IMR-90 (cell line): ENCODE results near the gene EHBP1. TPM values are rescaled to one million over a fixed set of nuclear protein-coding genes. Genes with fewer than 3 reads are reported as not detected.

ENCODE experiments used
- ATAC-seq: fragments of 200-7000 bp; cut with Tn5 transposase; 2 replicates; pipeline ENCODE4 v1.9.1; 2020; ENCODE audit warnings: low read depth, mild to moderate bottlenecking, moderate library complexity
- BruUV-seq: library from RNA; stranded (reverse); fragments of 400-500 nt; replicated peaks from 2 replicates; lab custom pipeline; 2021; lab: Mats Ljungman, UMichigan
- CTCF ChIA-PET: fragments of 300-600 bp; formaldehyde crosslinking; extraction: SDS; loops from one replicate; lab custom pipeline; 2021; ENCODE audit warnings: antibody characterized with exemption; lab: Yijun Ruan, JAX
- POLR2A ChIA-PET: fragments of 300-600 bp; sonication (Branson Sonifier 250); formaldehyde crosslinking; loops from one replicate; lab custom pipeline; 2022; ENCODE audit warnings: antibody characterized with exemption; ENCODE audit not compliant: unreplicated experiment; lab: Charles Lee
- DNase-seq: peaks from one replicate; pipeline ENCODE4 v3.0.0; 2013
- H2AFZ ChIP-seq: replicated peaks from 2 replicates; pipeline ENCODE3; 2013; ENCODE audit warnings: low read length, mild to moderate bottlenecking; ENCODE audit not compliant: poor library complexity
- H2AK5ac ChIP-seq: 2 replicates; pipeline ENCODE4 v1.6.1; 2013; ENCODE audit warnings: low read depth, low read length, inconsistent platforms
- H2AK9ac ChIP-seq: replicated peaks from 2 replicates; pipeline ENCODE3; 2013; ENCODE audit warnings: mild to moderate bottlenecking, low read depth, low read length, moderate library complexity; ENCODE audit not compliant: poor library complexity
- H2BK120ac ChIP-seq: 2 replicates; pipeline ENCODE4 v1.6.1; 2013; ENCODE audit warnings: low read depth, low read length, inconsistent platforms
- H2BK15ac ChIP-seq: 3 replicates; pipeline ENCODE4 v1.6.1; 2013; ENCODE audit warnings: low read depth, low read length, inconsistent platforms
- H2BK20ac ChIP-seq: 2 replicates; pipeline ENCODE4 v1.6.1; 2013; ENCODE audit warnings: low read depth, mild to moderate bottlenecking, inconsistent platforms, low read length, moderate library complexity
- H2BK5ac ChIP-seq: 2 replicates; pipeline ENCODE4 v1.6.1; 2013; ENCODE audit warnings: mild to moderate bottlenecking, low read depth, low read length, inconsistent platforms; ENCODE audit not compliant: poor library complexity, severe bottlenecking
- H3K14ac ChIP-seq: replicated peaks from 2 replicates; pipeline ENCODE4 v1.6.1; 2013; ENCODE audit warnings: low read depth, low read length, inconsistent platforms
- H3K18ac ChIP-seq: 2 replicates; pipeline ENCODE4 v1.6.1; 2013; ENCODE audit warnings: low read depth, low read length, control low read depth
- H3K23ac ChIP-seq: 2 replicates; pipeline ENCODE4 v1.6.1; 2013; ENCODE audit warnings: low read depth, low read length, inconsistent platforms
- H3K27ac ChIP-seq: 2 replicates; pipeline ENCODE4 v1.5.1; 2013; ENCODE audit warnings: mild to moderate bottlenecking, control low read depth, low read length; ENCODE audit not compliant: insufficient read depth
- H3K27me3 ChIP-seq: 2 replicates; pipeline ENCODE4 v1.6.1; 2013; ENCODE audit warnings: low read length; ENCODE audit not compliant: control insufficient read depth, insufficient read depth
- H3K36me3 ChIP-seq: 2 replicates; pipeline ENCODE4 v1.6.1; 2013; ENCODE audit warnings: low read length, mixed read lengths; ENCODE audit not compliant: control insufficient read depth, insufficient read depth
- H3K4ac ChIP-seq: 2 replicates; pipeline ENCODE4 v1.6.1; 2013; ENCODE audit warnings: low read depth, low read length, inconsistent platforms
- H3K4me1 ChIP-seq: 2 replicates; pipeline ENCODE4 v1.6.1; 2013; ENCODE audit warnings: low read length, mixed read lengths; ENCODE audit not compliant: control insufficient read depth, insufficient read depth
- H3K4me2 ChIP-seq: 2 replicates; pipeline ENCODE4 v1.6.1; 2013; ENCODE audit warnings: low read depth, mild to moderate bottlenecking, control low read depth, low read length, moderate library complexity
- H3K4me3 ChIP-seq: 2 replicates; pipeline ENCODE4 v1.5.1; 2013; ENCODE audit warnings: low read depth, mild to moderate bottlenecking, control low read depth, low read length, moderate library complexity; ENCODE audit not compliant: insufficient read depth
- H3K56ac ChIP-seq: 2 replicates; pipeline ENCODE4 v1.6.1; 2013; ENCODE audit warnings: low read length, inconsistent platforms; ENCODE audit not compliant: insufficient read depth; ENCODE audit errors: extremely low read depth
- H3K79me1 ChIP-seq, 2 experiments: 2 replicates each; pipeline ENCODE4 v1.6.1; 2013; ENCODE audit warnings: low read length in 2 of 2, inconsistent platforms in 1 of 2, low read depth in 1 of 2
- H3K9ac ChIP-seq: 2 replicates; pipeline ENCODE4 v1.6.1; 2013; ENCODE audit warnings: low read depth, low read length, control low read depth
- H3K9me1 ChIP-seq: 2 replicates; pipeline ENCODE4 v1.6.1; 2013; ENCODE audit warnings: low read length, inconsistent platforms; ENCODE audit not compliant: insufficient read depth
- H3K9me3 ChIP-seq: 2 replicates; pipeline ENCODE4 v1.6.1; 2013; ENCODE audit warnings: low read length; ENCODE audit not compliant: control insufficient read depth, insufficient read depth
- H4K20me1 ChIP-seq: 2 replicates; pipeline ENCODE4 v1.6.1; 2013; ENCODE audit warnings: low read length, inconsistent platforms; ENCODE audit not compliant: insufficient read depth
- H4K5ac ChIP-seq: 2 replicates; pipeline ENCODE4 v1.6.1; 2013; ENCODE audit warnings: mild to moderate bottlenecking, low read depth, low read length, control low read depth
- H4K8ac ChIP-seq, 2 experiments: 2 replicates each; pipeline ENCODE4 v1.6.1; 2013; ENCODE audit warnings: low read depth in 2 of 2, low read length in 2 of 2, control low read depth in 1 of 2, inconsistent platforms in 1 of 2
- H4K91ac ChIP-seq: 2 replicates; pipeline ENCODE4 v1.6.1; 2013; ENCODE audit warnings: low read depth, low read length, inconsistent platforms; ENCODE audit not compliant: insufficient read depth
- MAZ ChIP-seq: IDR thresholded peaks from 2 replicates; pipeline ENCODE4 v1.6.1; 2012; ENCODE audit warnings: low read depth, mild to moderate bottlenecking, low read length, improper control_type of control experiment, moderate library complexity, borderline replicate concordance
- MXI1 ChIP-seq: IDR thresholded peaks from 2 replicates; pipeline ENCODE4 v1.6.1; 2012; ENCODE audit warnings: low read depth, mild to moderate bottlenecking, low read length, moderate library complexity, borderline replicate concordance
- RAD21 ChIP-seq: IDR thresholded peaks from 2 replicates; pipeline ENCODE4 v1.6.1; 2012; ENCODE audit warnings: low read length, improper control_type of control experiment
- SMC3 ChIP-seq: fragments of 150-350 bp; IDR thresholded peaks from 2 replicates; pipeline ENCODE4 v1.6.1; 2016; ENCODE audit warnings: low read depth, mild to moderate bottlenecking, antibody characterized with exemption, low read length, moderate library complexity
- USF2 ChIP-seq: fragments of 150-350 bp; IDR thresholded peaks from 2 replicates; pipeline ENCODE4 v1.6.1; 2017; ENCODE audit warnings: mild to moderate bottlenecking, antibody characterized with exemption, low read length, low read depth
- WGBS, 2 experiments: methylation state at CpG; one replicate each; pipeline versions ENCODE4 v1.1.5 to v1.1.7; 2013; ENCODE audit warnings: missing lambda C conversion rate in 2 of 2; ENCODE audit not compliant: insufficient read length in 1 of 2; ENCODE audit errors: extremely low coverage in 2 of 2; 5-methylcytosine and 5-hydroxymethylcytosine counted together
- dilution Hi-C: fragments of 300-500 bp; cut with HindIII; formaldehyde crosslinking; loops from one replicate; pipeline ENCODE4 v1.14.3; 2018; ENCODE audit warnings: low sequenced_read_pairs; ENCODE audit not compliant: unreplicated experiment
- in situ Hi-C: fragments of 300-500 bp; cut with MboI; formaldehyde crosslinking; loops from 3 replicates; pipeline ENCODE4 v1.14.3; 2019; ENCODE audit warnings: low sequenced_read_pairs, inconsistent platforms, mixed read lengths
- intact Hi-C: fragments of 100-400 bp; cut with micrococcal nuclease; formaldehyde crosslinking; loops from 2 replicates; pipeline ENCODE4 v1.10.0; 2022
- polyA plus RNA-seq, 3 experiments: library from polyadenylated mRNA; depleted of rRNA; stranded (reverse); fragments of >200 nt; gene quantifications; 2 replicates each; pipeline ENCODE4 v1.2.3, GENCODE V29; 2012; ENCODE audit warnings: low replicate concordance in 1 of 3
- total RNA-seq: library from RNA; depleted of rRNA; stranded (reverse); fragments of >200 nt; gene quantifications from 2 replicates; pipeline ENCODE4 v1.2.3, GENCODE V29; 2012
- TF ChIP-seq, protein P1 (sequence below): fragments of 150-350 bp; IDR thresholded peaks from 2 replicates; pipeline ENCODE4 v1.6.1; 2016; ENCODE audit warnings: low read depth, mild to moderate bottlenecking, low read length, moderate library complexity, borderline replicate concordance

The EHBP1 gene
- total and polyA plus RNA-seq, 2 of the 4 experiments (the other 2 are of a cell fraction), result 28.3 to 44.4 TPM

DNA sequence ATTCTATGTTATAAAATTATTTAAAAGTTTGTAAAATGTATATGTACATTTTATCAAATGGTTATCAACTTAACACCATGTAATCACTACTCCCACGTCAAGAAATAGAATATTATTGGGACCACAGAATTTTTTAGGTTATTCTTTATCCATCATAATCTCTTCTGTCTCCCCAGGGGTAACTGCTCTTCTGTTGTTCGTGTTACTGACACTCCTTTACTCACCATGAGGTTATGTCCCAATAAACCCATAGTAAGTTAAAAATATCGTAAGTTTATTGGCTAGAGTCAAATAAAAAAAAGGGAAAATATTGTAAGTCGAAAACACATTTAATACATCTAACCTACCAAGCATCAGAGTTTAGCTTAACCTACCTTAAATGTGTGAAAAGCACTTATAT is 359.1 kb downstream of the EHBP1 start:
- no peak for TF ChIP-seq USF2
- no peak for TF ChIP-seq RAD21
- TF ChIP-seq, protein P1, sequence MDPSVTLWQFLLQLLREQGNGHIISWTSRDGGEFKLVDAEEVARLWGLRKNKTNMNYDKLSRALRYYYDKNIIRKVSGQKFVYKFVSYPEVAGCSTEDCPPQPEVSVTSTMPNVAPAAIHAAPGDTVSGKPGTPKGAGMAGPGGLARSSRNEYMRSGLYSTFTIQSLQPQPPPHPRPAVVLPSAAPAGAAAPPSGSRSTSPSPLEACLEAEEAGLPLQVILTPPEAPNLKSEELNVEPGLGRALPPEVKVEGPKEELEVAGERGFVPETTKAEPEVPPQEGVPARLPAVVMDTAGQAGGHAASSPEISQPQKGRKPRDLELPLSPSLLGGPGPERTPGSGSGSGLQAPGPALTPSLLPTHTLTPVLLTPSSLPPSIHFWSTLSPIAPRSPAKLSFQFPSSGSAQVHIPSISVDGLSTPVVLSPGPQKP, result no peak
- no peak for TF ChIP-seq MAZ
- TF ChIP-seq MXI1, result no peak
- TF ChIP-seq SMC3, result no peak
- H3K27me3 ChIP-seq, result peaks cover 35% of the 10 kb centered on the region

More for the DNA sequence above, 359.1 kb downstream of the EHBP1 start:
- H3K9ac ChIP-seq, result no peak overlapping the region
- dilution Hi-C loops, result no loop called here
- no peak overlapping the region for H4K8ac ChIP-seq
- intact Hi-C loops, result no loop called here
- H2AK9ac ChIP-seq, result no peak overlapping the region
- no peaks in the 10 kb centered on the region; the same call in 1 of the 2 replicates for H3K9me3 ChIP-seq
- no peak overlapping the region for H3K4ac ChIP-seq
- no peaks in the 10 kb centered on the region; the same call in 1 of the 2 replicates for H3K4me1 ChIP-seq
- CTCF ChIA-PET, result no interaction called here
- H2BK15ac ChIP-seq, result no peak overlapping the region
- H2BK120ac ChIP-seq, result no peak overlapping the region
- no peak overlapping the region for H3K56ac ChIP-seq
- no peaks in the 10 kb centered on the region for H3K9me1 ChIP-seq
- BruUV-seq, result no TSS peak
- H3K4me3 ChIP-seq, result no peak overlapping the region
- POLR2A ChIA-PET, result no interaction called here
- H4K20me1 ChIP-seq, result no peaks in the 10 kb centered on the region
- no peak overlapping the region for H2AFZ ChIP-seq
- no peaks in the 10 kb centered on the region for H3K79me1 ChIP-seq
- ATAC-seq (no peak), DNase-seq (no peak)
- in situ Hi-C loops, result no loop called here
- no peak overlapping the region for H3K18ac ChIP-seq
- H3K23ac ChIP-seq, result no peak overlapping the region
- no peak overlapping the region for H2BK5ac ChIP-seq
- no peak overlapping the region for H4K5ac ChIP-seq
- no peak overlapping the region for H2AK5ac ChIP-seq
- H2BK20ac ChIP-seq, result no peak overlapping the region
- no peak overlapping the region for H3K4me2 ChIP-seq
- no CpG with 5 or more reads among the region's 4 CpGs for WGBS, 2 experiments
- no peak overlapping the region for H3K27ac ChIP-seq
- H3K36me3 ChIP-seq, result no peaks in the 10 kb centered on the region
- H3K14ac ChIP-seq, result no peak overlapping the region
- H4K91ac ChIP-seq, result no peak overlapping the region
